NCI-H1694 (cell line): ENCODE data around the gene MAGI3.

Source experiments
- DNase-seq: peaks from one replicate; lab custom pipeline; 2025; lab: John Stamatoyannopoulos, UW

The MAGI3 gene

DNA sequence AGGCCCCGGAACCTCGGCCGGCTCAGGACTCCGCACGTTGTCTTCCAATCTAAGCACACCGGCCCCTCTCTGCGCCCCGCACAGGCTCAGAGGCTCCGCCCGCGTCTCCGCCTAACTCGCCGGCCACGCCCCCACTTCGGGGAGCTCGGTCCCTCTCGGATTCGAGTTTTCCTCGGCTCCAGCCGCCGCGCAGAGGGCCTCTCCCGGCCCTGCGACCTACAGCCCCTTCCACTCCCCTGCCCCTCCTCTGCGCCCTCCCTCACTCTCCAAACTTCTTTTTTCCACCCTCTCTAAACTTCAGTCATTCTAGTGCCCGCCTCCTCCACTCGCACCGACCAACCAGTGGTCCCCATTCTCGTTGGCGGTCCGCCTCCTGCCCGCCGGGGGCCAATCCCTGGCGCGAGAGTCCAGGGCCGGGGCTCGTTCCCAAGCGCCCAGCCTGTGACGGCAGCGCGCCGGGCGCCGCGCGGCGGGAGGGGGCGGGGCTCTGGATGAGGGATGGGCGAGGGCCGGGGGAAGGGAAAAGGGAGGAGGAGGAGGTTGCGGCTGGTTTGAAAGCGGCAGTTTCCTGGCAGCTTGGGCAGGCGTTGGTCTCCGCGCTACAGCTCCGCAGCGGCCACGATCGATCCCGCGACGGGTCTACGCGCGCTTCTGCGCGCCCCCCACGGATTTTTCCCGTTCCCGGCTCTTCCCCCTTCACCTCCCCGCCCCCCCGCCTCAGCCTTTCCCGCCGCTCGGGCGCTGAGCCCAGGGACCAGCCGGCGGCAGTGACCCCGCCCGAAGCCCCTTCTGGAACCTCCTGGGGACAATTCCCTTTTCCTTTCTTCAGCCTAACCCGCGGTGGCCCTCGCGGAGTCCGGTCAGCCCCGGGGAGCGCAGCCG, at the start of gene MAGI3:
Gene MAGI3 (plus strand): TSS at position 563 of the 882 bp plus-strand sequence. CDS start 519 bp downstream, outside the sequence.
- peak; percentile 97 for DNase-seq

DNA sequence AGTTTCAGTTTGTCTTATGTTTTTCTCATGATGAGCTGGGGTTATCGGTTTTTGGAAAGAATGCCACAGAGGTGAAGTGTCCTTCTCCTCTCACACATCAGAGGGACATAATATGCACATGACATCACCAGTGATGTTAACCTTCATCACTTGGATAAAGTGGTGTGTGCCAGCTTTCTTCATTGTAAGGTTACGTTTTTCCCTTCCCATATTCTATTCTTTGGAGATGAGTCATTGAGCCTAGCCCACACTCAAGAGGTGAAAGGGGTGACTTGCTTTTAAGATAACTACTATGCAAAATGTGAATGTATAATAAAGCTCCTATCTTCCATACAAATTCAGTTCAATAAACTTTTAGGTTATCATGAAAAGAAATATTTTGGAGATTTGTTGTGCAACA, 36.7 kb upstream of the MAGI3 start:
- no peak for DNase-seq

DNA sequence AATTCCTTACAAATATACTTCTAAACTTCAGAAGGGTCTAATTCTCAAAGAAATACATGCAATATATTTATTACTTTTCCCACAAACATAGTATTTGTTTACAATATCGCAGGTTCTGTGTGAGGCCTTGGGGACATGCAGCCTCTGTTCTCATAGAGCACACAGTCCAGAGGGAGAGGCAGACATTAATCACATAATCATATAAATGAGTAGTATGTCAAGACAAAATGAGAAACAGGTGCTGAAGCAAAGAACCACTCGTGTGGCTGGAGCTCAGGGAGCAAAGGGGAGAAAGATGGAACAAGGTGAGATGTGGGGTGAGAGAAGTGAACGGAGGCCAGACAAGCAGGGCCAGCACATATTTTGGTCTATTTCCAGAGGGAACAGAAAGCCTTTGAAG, 26.4 kb upstream of the MAGI3 start:
- no peak for DNase-seq

DNA sequence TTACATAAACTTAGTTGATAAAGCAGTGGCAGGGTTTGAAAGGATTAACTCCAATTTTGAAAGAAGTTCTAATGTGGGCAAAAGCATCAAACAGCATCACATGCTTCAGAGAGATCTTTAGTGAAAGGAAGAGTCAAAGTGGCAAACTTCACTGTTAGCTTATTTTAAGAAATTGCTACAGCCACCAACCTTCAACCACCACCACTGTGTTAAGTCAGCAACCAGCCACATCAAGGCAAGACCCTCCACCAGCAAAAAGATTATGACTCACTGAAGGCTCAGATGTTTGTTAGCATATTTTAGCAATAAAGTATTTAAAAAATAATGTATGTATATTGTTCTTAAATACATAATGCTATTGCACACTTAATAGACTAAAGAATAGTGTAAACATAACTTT, 21.3 kb upstream of the MAGI3 start:
- no peak for DNase-seq

DNA sequence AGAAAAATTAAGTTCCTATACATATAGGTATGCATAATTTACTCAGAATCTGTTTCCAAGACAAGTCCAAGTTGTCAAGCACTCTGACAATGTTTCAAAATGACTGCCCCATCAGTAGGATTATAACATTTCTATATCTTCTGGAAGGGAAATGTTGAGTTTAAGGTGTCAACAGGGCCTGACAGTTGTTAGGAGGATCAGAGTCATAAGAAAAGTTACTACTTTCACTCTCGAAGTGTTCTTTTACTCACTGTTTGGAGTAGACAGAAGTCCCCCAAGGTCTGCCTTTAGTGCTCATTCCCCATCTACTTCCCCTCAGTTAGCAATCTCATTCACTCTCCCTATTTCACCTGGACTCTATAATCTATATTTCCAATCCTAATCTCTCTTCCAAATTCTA, 20.6 kb upstream of the MAGI3 start:
- no peak for DNase-seq

DNA sequence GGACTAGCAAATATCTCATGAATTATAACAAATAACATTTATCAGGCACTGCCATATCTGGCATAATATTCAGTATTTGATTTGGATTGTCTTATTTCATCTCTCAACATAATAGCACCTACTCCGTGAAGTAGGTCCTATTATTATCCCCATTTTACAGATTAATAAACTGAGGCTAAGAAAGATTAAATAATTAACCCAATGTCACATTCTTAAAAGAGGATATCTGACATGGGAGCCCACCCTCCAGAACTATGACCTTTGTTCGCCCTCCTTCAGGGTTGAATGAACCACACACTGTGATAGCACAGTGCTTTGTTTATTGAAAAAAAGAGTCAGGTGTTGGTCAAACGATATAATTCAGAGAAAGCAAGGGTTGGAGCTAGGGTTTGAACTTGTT, 19.4 kb upstream of the MAGI3 start:
- no peak for DNase-seq

DNA sequence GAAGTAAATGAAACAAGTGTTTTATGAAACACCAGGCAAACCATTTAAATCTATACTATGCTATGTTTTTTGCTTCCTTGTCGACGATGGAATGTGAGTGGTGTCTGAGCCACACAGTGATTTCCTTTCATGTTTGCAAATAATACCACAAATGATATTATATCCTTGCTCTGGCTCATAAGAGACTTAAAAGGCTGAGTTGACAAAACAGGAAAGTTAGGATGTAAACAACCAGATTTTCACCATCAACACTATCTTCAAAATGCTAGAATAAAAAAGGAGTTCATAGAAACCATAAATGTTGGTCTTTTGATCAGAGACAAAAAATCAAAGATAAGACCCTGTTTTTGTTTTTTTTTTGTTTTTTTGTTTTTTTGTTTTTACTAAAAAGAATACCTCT, 17.8 kb upstream of the MAGI3 start:
- DNase-seq = no peak

DNA sequence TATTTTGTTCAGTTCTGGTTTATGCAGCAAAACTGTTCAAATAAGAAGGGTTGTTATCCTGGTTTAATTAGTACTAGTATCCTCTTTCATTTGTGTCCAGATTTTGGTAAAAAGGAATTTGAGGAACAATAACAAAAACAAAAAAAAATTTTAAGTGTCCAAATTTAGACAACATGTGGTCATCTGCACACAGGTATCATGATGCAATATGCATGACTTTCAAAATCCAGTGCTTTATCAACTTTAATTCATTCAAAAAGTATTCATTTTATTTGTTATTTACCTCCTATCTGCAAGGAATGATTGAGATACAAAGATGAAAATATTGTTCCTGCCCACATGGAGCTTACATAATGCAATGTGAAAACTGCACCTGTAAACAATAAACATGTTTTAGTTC, 16.7 kb upstream of the MAGI3 start:
- DNase-seq = no peak

DNA sequence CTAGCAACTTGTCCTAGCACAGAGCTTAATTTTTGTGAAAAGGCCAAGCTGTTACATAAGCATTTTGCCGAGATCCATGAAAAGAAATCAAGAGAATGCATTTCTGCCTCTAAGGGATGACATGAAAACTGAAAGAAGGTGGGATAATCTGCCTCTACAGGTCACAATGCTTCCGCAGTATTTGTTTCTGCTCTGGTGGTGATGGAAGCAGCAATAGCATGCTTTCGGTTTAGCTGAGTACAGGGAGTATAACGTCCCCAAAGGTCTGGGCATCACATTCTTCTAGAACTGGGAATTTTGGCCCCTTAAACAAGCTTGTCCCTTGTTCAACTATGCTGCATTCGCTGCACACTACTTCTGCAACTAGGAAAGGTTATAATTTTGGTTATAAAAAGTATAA, 14.4 kb upstream of the MAGI3 start:
- no peak for DNase-seq

DNA sequence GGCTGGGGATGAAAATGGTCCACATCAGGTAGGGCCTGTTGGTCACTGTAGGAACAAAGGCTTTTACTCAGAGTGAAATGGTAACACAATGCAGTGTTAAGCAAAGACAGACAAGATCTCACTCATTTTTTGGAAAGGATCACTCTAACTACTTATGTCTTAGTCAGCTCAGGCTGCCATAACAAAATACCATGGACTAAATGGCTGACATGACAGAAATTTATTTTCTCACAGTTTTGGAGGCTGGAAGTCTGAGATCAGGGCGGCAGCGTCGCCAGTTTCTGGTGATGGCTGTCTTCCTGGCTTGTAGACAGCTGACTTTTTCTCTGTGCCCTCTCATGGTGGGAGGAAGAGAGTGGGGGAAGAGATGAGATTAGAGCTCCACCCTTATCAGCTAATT, 10.2 kb upstream of the MAGI3 start:
- no peak for DNase-seq

DNA sequence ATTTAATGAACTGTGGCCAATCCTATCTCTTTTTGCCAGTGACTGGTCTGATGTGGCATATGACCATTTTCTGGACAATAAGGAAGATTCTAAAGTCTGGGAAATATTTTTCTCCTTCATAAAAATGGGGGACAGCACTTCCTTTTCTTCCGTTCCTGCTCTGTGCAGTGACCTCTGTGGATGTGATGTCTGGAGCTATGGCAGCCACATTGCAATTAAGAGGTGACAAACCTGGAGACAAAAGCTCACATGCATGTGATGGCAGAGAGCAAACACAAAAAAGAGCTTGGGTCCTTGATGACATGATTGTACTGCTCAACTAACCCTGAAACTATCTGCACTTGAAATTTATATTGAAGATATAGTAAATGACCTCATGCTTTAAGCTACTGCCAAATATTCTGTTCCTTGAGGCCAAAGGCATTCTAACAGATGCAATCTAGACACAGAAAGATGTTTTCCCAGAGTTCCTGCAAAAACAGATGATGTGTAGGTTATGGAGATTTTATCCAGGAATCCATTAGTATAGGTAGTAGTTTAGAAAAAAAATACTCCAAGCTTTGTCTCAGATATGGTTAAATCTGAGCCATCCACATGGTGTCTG, 2.2 kb upstream of the MAGI3 start:
- DNase-seq = no peak

DNA sequence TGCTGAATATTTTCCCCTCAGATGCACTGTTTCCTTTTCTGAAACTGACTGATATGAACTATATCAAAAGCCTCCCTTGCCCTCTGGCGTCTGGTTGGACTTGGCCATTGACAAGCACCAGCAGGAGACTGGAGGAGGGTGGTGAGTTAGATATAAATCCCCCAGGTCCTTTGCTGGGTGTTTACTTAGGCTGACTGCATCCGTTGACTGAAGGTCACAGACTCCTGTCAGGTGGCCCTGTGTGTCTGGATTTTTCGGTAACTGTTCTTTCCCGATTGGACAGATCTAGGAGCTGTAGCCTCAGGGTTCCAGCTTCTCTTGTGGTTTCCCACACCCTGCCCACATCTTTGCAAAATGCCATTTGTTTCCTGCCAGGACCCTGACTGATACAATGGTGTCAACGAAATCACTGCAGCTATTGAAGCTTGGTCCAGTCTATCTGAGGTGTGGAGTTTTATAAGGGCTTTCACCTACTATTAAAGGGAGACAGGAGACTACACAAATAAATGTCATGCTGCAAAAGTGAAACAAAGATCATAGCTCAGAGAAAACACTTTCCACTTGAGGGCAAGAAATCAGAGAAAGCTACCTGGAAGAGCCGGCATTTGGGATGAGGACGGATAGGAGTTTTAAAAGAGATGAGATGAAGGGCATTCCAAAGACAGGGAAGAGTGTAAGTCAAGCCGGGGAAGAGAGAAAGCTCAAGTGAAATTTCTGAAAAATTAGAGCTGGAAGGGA, 1.5 kb upstream of the MAGI3 start:
- no peak for DNase-seq

DNA sequence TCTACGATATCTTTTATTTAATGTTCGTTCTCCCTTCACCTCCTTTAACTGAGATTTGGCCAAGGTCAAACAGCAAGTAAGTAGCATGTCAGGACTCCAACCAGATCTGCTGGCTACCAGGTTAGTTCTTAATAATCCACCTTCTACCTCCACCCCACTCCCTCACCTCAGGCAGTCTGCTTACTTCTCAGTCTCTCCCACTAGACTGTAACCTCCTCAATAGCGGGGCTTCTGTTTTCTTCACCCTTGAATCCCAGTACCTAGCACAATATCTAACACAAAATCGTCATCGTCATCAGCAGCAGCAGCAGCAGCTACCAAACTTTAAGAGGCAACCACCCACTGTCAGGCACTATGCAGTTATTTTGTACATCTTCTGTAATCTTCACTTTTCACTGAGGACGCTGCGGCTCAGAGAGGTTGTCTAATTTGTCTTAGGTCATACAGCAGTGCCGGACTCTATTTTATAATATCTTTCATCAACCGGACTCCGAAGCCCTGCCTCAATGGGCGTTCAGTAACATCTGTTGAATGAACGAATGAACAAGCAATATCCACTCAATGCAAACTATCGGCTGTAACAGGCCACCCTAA, 859 bp upstream of the MAGI3 start:
- DNase-seq = no peak

DNA sequence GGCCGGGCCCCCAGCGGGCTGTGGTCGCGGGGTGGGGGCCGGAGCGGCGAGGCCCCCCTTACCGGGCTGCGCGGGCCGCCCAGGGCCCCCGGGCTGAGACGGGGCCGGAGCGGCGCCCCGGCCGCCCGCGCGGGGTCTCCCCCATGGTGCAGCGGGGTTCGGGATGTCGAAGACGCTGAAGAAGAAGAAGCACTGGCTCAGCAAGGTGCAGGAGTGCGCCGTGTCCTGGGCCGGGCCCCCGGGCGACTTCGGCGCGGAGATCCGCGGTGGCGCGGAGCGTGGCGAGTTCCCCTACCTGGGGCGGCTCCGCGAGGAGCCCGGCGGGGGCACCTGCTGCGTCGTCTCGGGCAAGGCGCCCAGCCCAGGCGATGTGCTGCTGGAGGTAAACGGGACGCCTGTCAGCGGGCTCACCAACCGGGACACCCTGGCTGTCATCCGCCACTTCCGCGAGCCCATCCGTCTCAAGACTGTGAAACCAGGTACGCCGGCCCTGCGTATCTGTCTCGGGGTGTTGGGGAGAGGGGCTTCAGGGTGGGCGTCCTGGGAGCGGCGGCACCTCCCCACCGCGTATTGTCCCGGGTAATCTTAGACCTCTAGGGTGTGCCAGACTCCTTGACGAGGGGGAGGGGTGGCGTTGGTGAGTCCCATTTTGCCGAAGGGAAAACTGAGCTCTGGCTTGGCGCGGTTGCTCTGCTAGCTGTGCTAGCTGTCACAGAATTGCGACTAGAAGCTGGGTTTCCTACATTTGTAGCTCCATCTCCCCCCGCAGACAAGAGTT, 745 bp downstream of the MAGI3 start:
- peak; percentile 43 for DNase-seq

DNA sequence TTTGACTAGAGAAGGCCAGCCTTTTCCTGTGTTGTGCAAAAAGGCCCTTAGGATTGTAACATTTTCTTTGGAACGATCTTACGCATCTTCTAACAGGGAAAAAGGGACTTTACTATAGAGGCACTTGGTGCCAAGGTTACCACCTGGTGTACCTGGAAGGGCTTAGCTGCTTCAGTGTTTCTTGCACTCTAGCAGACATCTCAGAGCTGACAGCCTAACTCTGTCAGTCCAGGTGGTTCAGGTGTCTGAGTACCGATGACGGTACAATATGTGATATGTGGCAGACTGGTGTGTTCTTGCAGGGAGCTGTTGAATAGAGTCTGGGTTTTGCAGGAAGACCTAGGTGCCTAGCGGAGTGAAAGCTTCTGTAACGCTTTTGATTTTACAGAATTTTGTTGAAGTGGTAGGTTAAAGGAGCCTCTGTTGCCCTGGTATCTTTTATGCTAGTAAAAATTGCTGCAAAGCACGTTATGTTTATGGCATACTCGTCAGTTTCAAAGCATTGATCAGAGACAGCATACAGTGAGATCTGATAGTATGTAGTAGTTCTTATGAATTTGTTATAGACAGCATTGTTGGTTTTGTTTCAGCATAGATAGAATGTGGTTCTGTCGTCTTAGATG, 1.4 kb downstream of the MAGI3 start:
- DNase-seq = no peak

DNA sequence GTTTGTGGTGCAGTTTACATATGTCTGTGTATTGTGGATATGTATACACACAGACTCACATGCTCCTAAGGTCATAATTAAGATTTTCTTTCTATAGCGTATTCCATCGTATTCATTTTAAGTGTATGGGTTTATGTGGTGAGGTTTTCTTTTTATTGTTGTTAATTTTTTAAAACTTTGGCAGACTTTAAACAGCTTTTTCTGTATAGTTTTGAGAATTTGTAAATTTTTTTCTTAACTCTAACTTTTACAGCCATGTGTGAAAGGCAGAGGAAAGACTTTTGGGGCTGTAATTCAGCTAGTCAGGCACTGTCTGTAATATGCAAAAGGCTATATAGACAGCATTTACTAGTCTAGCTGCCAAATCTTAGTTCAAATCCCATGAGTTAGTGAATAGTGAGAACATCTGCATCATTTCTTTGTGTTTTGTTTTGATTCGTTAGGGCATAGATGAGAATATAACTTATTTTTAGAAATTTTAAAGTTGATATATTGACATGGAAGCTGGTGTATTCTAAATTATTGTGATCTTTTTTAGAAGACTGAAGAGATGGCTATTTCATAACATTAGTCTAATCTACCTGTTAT, 2.3 kb downstream of the MAGI3 start:
- no peak for DNase-seq

DNA sequence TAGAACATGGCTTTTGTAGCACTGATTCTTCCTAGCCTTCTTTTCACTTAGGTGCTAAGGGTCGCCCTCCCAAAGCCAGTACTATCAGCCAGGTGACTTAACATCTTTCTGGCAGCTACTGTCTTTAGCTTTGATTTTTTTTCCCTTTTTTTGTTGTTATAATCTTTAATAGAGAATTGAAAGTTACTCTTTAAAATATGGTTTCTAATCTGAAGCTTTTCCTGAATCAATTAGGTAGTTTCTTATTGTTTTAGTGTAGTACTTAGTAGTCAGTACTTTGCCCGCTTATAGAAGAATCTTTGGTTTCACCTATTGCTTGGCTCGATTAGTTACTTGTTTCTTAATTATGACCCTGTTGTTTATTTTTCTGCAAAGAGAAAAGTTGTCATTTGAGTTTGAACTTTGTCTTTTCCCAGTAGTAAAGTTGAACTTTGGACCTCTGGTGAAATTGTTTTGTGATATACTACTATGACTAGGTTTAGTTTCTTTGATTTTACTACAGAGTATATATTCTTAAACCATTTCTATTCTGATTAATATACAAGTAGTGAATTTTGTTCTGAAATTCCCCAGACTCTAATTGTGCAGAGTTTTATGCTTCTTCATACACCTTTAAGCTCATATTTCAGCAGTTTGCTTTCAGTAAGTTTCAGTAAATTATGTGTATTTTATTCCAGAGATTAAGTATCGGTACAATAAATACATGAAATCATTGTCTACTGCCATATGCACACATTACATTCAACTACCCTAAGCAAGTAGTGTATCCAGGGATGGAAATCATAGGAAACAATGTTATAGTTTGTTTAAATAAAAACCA, 3.9 kb downstream of the MAGI3 start:
- DNase-seq = no peak

DNA sequence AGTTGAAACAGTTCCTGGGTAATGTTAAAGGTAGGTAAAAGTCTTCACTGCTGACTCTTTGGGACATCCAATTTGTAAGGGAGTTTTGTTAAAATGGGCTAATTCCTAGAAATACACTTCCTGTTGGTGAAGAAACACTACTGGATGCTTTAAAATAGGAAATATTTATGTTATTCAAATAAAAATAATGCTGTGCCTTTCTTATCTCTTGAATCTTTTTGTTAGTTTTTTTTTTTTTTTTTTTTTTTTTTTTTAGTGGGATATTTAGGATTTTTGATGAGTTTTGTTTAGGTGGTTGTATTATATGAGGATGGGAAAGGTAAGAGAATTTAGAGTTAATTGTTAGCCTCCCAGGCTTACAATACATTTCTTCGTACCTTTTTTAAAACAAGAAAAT, 4.5 kb downstream of the MAGI3 start:
- no peak for DNase-seq

DNA sequence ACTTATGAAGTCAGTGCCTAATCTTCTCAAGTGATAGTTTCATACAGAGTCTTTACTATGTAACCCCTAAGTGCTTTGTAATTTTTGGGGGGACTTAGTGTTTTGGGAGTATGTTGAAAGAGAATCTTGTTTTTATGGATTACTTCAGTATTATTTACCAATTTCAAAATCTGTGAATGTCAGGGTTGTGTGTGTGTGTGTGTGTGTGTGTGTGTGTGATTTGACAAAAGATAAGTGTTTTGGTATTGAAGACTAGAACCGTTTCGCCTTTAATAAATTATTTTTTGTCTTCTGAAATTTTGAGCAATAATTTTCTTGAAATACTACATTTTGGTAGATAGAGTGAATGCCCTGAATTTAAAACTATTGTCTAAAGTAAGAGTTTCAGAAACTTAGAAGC, 5.8 kb downstream of the MAGI3 start:
- no peak for DNase-seq

DNA sequence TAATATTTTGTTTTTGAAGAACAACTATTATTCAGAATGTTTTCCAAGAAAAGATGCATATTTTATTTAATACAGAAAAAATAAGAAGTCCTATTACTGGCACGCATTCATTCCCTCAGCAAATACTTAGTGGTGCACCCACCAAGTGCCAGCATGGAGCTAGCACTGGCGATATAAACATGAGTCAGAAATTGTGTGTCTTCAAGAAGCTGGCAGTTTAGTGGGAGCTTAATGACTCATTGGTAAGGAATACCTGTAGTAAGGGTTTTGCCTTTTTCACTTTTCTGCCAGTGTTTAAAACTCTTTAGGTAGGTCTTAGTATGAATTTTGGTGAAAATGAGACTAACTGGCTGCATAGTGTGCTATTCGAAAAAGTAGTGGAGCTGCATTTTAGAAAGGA, 6.3 kb downstream of the MAGI3 start:
- no peak for DNase-seq
